ENCODE measurements around the gene PGAM1.
"Not testable (repeated sequence)": the region's sequence is repeated elsewhere in the genome, so short reads cannot be mapped to it uniquely, and the experiment has no call there.

The PGAM1 gene

DNA sequence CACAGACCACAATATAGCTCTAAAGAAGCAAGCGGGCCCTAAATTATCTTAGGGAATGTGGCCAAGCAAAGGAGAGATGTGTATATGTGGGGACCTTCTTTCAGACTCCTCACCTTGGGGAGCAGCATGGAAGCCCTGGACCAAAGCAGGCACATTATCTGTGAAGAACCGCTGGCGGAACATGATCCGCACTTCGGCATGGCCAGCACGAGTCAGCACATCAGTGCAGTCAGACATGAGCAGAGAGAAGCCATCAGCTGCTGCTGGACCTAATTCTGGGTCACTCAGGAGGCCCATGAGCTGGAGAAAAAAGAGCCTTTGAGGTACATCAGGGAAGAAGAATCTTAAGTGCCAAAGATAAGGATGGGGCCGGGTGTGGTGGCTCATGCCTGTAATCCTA lies 33.9 kb downstream of the PGAM1 start:
- DNase-seq: no peak

DNA sequence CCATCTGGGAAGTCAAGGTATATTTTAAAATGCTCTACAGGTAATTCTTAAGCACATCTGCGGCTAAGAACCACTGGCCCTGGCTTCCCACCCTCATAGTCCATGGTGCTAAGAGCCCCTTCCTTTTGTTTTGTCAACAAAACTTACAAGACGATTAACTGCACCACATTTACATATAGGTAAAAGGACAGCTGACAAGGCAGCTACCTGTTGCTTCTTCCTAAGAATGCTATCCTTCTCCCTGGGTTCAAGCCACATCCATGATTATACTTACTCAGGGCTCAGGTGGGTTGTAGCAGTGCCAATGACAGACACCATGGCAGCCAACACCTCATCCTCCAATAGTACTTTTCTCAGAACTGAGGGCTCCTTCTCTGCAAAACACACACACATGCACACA lies 36.3 kb downstream of the PGAM1 start:
- no peak for DNase-seq

DNA sequence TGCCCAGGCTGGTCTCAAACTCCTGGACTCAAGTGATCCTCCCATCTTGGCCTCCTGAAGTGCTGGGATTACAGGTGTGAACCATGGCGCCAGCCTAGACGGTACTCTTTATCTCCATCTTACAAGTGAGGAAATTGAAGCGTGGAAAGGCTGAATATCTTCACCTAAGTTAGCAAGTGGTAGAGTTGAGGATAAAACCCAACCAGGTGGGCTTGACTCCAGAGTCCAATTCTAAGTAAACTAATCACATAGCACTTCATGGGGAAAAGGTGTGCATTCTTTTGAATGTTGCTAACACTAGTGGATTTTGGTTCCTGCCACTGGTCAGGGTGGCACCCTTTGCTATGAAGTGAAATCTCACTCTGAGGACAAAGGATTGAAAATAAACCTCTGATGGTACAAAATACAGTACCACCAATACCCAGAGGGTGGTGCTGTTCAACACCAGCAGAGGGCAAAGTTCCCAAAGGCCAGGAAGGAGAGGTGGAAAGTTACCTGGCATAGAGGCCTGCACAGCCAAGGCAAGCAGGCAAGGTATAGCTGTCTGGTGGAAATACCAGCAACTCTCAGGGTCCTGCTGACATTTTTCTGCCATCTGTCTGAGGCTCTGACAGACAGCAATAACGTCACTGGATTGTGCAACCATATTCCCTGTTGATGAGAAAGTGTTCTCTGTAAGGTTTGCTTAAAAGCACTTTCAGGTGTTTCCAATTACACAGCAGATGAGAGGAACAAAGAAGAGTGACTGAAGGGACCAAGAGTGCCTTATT lies 37.6 kb downstream of the PGAM1 start:
- DNase-seq: peak; percentile 37

DNA sequence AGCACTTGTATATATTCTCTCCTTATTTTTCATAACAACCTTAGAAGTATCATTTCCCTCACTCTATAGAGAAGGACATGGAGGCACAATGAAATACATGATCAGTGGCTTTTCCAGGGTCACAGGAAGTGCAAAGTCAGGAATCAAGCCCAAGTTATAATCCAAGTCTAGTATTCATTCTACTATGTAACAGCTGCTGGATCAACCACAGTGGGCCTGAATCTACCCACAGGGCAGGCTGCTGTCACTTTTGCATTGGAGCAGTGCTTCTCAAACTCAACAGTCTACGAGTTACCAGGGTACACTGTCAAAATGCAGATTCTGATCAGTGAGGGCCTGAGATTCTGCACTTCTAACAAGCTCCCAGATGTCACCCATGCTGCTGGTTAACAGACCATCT lies 38.2 kb downstream of the PGAM1 start:
- DNase-seq: no peak

DNA sequence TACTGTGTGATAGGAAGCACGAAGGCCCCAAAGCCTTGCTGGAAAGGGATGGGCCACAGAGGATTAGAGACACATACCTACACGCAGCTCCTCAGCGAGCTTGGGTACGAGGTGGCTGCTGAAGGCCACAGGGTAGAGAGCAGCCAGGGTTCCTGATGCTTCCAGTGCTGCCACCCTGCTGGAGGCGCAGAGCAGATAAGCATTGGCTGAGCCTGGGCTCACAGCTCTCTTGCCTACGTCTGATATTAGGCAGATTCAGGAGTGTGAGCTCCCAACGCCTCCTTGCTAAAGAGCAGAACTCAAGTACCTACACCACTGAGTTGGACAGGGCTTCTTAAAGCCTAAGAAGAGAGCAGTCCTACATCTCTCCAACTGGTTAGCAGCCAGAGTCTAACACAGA lies 40.0 kb downstream of the PGAM1 start:
- DNase-seq: no peak

DNA sequence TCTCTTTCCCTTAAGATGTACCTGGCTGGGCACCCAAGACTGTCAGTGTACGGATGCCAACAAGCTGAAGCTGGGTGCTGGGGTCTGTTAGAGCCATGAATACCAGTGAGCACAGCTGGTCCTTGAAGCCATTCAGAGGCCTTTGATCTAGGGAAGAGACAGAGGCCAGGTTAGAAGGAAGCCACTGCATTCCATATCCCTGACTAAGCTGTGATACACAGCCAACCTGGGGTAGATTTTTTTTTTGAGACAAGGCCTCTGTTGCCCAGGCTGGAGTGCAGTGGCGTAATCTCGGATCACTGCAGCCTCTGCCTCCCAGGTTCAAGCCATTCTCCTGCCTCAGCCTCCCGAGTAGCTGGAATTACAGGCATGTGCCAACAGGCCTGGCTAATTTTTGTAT lies 40.8 kb downstream of the PGAM1 start:
- no peak for DNase-seq

DNA sequence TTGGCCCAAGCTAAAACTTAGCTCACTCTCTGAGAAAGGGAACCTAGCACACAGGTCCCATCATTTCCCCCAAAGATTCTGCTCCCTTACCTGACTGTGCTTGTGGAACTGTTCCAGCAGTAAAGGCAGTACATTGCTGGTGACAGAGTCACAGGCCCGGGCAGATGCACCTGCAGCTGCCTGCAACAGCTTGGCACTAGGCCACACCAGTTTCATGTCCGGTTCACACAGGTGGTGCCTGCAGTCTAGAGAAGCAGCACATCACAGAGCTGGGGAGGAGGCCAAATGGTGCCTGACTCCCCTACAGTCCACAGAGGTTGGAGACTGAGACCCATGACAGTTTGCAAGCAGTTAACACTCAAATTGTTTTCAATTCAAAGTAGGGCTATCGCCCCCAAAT lies 42.2 kb downstream of the PGAM1 start:
- DNase-seq: no peak

DNA sequence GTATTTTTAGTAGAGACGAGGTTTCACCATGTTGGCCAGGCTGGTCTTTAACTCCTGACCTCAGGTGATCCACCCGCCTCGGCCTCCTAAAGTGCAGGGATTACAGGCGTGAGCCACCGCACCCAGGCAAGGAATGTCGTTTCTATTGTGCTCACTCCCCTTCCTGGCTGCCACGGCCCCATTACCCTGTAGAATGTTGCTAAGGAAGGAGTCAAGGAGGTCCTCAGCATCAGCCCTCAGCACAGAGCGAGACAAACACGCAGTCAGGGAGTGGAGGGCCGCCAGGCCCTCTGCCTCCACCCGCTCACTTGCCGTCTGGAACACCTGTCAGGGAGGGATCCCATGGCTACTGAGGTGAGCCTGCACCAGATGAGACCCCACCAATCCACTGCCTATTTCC lies 42.8 kb downstream of the PGAM1 start:
- not testable (repeated sequence) for DNase-seq

DNA sequence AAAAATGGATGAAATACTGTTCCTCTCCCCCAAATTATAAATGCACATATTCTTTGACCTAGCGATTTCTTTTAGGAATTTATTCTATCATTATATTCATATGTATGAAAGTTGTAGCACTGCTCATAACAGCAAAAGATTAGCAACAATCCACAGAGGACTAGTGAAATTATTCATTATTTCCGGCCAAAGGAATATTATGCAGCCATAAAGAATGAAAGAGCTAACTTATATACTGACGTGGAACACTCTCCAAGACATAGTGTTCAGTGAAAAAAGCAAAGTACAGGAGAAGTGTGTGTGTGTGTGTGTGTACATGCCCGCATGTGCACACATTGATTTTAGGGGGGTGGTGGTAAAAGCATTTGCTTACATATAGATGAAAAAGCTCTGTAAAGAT lies 48.9 kb downstream of the PGAM1 start:
- DNase-seq: no peak

DNA sequence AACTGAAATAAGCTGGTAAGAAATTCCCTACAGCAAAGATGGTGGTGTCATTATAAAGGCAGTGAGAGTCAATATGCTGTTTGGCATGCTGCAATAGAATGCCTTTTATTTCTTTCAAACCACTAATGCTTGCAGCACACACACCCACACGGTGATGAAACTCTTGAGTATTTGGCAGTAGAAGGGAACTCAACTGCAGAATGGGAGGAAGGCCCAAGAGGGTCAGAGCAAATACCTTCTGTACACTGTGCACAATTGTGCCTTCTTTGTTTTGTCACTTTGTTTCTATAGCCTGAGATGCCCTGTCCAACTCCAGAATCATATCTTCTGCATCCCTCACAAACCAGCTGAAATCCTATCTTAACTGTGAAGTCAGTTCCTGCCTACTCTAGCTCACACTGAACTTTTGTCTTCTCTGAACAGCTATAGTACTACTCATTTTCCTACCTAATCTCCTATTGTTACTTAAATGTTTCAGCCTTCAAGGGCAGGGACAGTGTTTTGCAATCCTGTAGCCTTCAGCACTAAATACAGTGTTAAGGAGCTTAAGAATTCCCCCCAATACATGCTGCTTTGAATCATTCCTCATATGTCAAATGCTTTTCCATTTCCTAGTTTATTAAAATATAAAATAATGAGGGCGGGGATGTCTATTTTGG lies 50.1 kb downstream of the PGAM1 start:
- no peak for DNase-seq

DNA sequence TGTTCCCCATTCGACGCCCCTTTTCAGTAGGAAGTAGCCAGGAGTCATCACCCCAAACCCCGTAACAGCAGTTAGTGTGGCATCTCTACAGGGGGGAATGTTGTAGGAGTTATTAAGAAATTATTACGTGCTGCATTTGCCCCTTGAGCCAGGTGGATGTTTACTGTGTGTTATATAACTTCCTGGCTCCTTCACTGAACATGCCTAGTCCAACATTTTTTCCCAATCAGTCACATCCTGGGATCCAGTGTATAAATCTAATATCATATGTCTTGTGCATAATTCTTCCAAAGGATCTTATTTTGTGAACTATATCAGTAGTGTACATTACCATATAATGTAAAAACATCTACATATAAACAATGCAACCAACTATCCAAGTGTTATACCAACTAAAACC lies 53.4 kb downstream of the PGAM1 start:
- DNase-seq: not testable (repeated sequence)

DNA sequence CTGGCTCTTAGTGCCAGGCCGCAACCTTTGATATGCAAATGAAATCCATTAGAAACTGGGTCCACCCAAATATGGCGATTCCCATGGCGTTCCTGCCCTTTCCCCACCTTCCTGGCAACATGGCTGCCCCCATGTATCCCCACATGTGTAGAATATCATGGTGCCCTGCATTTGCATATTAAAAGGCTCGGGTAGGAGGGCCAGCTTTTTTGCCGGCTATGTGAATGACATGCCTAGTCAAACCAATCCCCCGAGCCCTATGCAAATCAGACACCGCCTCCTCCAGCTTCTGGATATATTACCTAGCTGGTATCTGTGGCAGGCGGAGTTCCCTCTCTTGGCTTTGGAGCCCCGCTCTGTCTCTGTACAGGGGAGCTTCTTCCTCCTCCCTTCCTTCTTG lies 53.9 kb downstream of the PGAM1 start:
- DNase-seq: no peak

DNA sequence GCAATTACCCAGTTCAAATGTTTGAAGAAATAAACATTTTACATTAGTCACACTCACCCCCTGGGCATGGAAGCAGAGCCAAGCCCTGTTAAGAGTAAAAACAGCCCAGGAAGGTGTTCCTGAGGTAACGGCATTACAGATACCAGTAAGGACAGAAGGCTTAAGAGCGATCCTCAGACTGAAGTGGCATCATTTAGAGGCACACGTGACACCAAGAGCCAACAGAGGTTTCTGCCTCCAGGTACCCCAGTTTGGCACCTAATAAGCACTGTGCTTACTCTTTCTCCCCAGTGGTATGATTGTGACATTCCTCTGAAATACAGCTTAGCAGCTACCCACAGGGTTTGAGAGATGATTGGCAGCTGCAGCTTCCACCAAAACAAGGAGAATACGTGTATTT lies 55.1 kb downstream of the PGAM1 start:
- no peak for DNase-seq

DNA sequence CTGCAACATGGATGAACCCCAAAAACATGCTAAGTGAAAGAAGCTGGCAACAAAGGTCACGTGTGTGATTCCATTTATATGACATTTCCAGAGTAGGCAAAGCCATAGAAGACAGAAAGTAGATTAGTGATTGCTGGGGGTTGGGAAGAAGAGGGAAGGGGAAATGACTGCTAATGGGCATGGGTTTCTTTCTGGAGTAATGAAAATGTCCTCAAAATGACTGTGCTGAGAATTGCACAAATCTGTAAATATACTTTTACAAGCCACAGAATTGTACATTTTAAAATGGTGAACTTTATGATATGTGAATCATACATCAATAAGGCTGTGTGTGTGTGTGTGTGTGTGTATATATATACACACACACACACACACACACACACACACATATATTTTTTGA lies 56.4 kb downstream of the PGAM1 start:
- DNase-seq: no peak

Data from NCI-H2171 (cell line).